RPMI8226 (cell line): Measurements from ENCODE around the gene SCAND1.

ENCODE experiments used
- DNase-seq: peaks from one replicate; pipeline ENCODE4 v3.0.0-alpha.2; 2015

The SCAND1 gene

DNA sequence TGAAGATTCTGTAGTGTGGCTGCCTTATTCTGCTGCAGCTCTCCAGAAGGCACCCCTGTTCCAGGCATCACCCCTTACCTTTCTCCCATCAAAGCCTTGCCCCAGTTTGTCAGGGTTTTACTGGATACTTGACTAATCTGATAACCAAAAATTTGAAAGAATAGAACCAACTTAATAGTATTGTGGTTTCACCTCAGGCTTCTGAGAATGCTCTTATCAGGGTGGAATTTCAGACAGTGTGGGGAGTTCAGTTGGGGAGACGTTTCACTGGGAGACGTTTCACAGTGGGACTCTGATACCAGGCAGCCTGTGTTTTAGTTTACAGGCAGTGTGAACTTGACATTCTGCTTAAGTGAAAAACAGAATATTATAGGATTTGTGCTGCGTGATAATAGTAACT, 50.5 kb downstream of the SCAND1 start:
- DNase-seq: no peak
